Stomach (tissue), 4 donors: ENCODE measurements around the gene ARPIN.

ENCODE experiments used
- POLR2A ChIP-seq, 4 donors: fragments of 450-650 bp; IDR thresholded peaks; one replicate each; pipeline ENCODE4 v1.6.1; 2016; ENCODE audit warnings: antibody characterized with exemption in 4 of 4, control low read depth in 2 of 4, mild to moderate bottlenecking in 1 of 4, moderate library complexity in 1 of 4
- POLR2AphosphoS5 ChIP-seq, 3 donors: sonication (generic); formaldehyde crosslinking; IDR thresholded peaks; one replicate each; pipeline ENCODE4 v1.6.1; 2016; ENCODE audit warnings: antibody characterized with exemption in 3 of 3
- TF ChIP-seq, protein P1 (sequence below), 7 experiments: fragments of 450-650 bp in 4 of 7; fragments of 200-600 bp in 3 of 7; sonication (generic) in 3 of 7; IDR thresholded peaks; one replicate each; pipeline ENCODE4 v1.5.1; 2016 to 2019; ENCODE audit warnings: antibody characterized with exemption in 7 of 7, control low read depth in 2 of 7, mild to moderate bottlenecking in 1 of 7

DNA sequence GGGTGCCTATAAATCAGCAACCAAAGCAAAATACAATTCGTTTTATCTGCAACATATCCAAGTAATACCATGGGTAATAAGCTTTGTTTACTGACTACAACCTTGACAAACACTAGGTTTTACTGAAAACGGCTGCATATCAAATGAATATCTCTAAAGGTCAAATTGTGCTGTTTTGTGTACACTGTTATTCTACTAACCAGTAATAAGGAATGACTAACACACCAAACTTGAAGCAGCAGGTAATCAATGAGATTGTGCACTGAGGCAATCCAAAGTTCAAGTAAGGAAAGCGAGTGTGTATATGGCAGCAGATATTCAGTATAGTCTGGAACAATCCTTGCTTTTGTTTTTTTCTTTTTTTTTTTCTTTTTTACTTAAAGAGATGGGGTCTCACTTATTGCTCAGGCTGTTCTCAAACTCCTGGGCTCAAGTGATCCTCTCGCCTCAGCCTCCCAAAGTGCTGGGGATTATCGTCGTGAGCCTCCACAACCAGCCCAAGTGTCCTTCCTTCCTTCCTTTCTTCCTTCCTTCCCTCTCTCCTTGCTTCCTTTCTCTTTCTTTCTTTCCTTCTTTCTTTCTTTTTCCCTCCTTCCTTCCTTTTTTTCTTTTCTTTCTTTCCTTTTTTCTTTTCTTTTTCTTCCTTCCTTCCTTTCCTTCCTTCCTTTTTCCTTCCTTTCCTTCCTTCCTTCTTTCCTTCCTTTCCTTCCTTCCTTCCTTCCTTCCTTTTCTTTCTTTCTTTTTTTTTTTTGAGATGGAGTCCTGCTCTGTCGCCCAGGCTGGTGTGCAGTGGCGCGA lies 53.9 kb downstream of the ARPIN start:
- TF ChIP-seq, protein P1, sequence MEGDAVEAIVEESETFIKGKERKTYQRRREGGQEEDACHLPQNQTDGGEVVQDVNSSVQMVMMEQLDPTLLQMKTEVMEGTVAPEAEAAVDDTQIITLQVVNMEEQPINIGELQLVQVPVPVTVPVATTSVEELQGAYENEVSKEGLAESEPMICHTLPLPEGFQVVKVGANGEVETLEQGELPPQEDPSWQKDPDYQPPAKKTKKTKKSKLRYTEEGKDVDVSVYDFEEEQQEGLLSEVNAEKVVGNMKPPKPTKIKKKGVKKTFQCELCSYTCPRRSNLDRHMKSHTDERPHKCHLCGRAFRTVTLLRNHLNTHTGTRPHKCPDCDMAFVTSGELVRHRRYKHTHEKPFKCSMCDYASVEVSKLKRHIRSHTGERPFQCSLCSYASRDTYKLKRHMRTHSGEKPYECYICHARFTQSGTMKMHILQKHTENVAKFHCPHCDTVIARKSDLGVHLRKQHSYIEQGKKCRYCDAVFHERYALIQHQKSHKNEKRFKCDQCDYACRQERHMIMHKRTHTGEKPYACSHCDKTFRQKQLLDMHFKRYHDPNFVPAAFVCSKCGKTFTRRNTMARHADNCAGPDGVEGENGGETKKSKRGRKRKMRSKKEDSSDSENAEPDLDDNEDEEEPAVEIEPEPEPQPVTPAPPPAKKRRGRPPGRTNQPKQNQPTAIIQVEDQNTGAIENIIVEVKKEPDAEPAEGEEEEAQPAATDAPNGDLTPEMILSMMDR (IDR thresholded peaks at IDR 0.05): no peak
- TF ChIP-seq POLR2AphosphoS5 (IDR thresholded peaks at IDR 0.05) (peak in 1 of 3 donors; percentile 56), POLR2A (IDR thresholded peaks at IDR 0.05) (no peak)
